H9 (cell line): ENCODE results near the gene BPIFB2. TPM values are rescaled to one million over a fixed set of nuclear protein-coding genes. Genes with fewer than 3 reads are reported as not detected.
A peak's percentile ranks its signal among the peaks of the same experiment; 100 is the strongest.

Source experiments
- DNase-seq: peaks from one replicate; pipeline ENCODE4 v3.0.0-alpha.2; 2017
- H2AFZ ChIP-seq: one replicate; pipeline ENCODE4 v1.6.1; 2013; ENCODE audit warnings: mild to moderate bottlenecking, low read length, control low read depth, moderate library complexity
- H2AK5ac ChIP-seq: 2 replicates; pipeline ENCODE4 v1.6.1; 2013; ENCODE audit warnings: low read length, control low read depth, mixed read lengths; ENCODE audit not compliant: insufficient read length
- H2BK120ac ChIP-seq: one replicate; pipeline ENCODE4 v1.6.1; 2013; ENCODE audit warnings: low read depth, mild to moderate bottlenecking, low read length, control low read depth, inconsistent platforms; ENCODE audit not compliant: poor library complexity, severe bottlenecking
- H2BK12ac ChIP-seq: 2 replicates; pipeline ENCODE4 v1.6.1; 2013; ENCODE audit warnings: low read length, control low read depth, mixed read lengths, low read depth; ENCODE audit not compliant: insufficient read length
- H2BK15ac ChIP-seq: 2 replicates; pipeline ENCODE4 v1.6.1; 2013; ENCODE audit warnings: low read depth, low read length, control low read depth
- H2BK20ac ChIP-seq: one replicate; pipeline ENCODE4 v1.6.1; 2013; ENCODE audit warnings: low read depth, mild to moderate bottlenecking, low read length, control low read depth, inconsistent platforms; ENCODE audit not compliant: poor library complexity, severe bottlenecking
- H2BK5ac ChIP-seq: 2 replicates; pipeline ENCODE4 v1.6.1; 2013; ENCODE audit warnings: low read length, control low read depth, mixed read lengths; ENCODE audit not compliant: insufficient read length
- H3K14ac ChIP-seq: 2 replicates; pipeline ENCODE4 v1.6.1; 2013; ENCODE audit warnings: low read length, control low read depth; ENCODE audit not compliant: insufficient read depth
- H3K18ac ChIP-seq: 2 replicates; pipeline ENCODE4 v1.6.1; 2013; ENCODE audit warnings: low read depth, mild to moderate bottlenecking, mixed read lengths, low read length, control low read depth; ENCODE audit not compliant: insufficient read length
- H3K23ac ChIP-seq: 2 replicates; pipeline ENCODE4 v1.6.1; 2013; ENCODE audit warnings: low read length, control low read depth, mixed read lengths, low read depth; ENCODE audit not compliant: insufficient read length
- H3K23me2 ChIP-seq: 2 replicates; pipeline ENCODE4 v1.6.1; 2013; ENCODE audit warnings: low read depth, mild to moderate bottlenecking, mixed read lengths, low read length, control low read depth; ENCODE audit not compliant: insufficient read length, poor library complexity, severe bottlenecking
- H3K27ac ChIP-seq: 2 replicates; pipeline ENCODE4 v1.5.1; 2013; ENCODE audit warnings: low read length, control low read depth, mixed read lengths, low read depth; ENCODE audit not compliant: insufficient read length
- H3K27me3 ChIP-seq: 2 replicates; pipeline ENCODE4 v1.6.1; 2013; ENCODE audit warnings: low read length, control low read depth, inconsistent platforms; ENCODE audit not compliant: insufficient read depth
- H3K4ac ChIP-seq: 2 replicates; pipeline ENCODE4 v1.6.1; 2013; ENCODE audit warnings: low read depth, mild to moderate bottlenecking, control low read depth, inconsistent platforms, low read length, moderate library complexity
- H3K4me1 ChIP-seq: 2 replicates; pipeline ENCODE4 v1.6.1; 2013; ENCODE audit warnings: low read length, control low read depth, inconsistent platforms; ENCODE audit not compliant: insufficient read depth
- H3K4me2 ChIP-seq: 2 replicates; pipeline ENCODE4 v1.6.1; 2013; ENCODE audit warnings: low read length, control low read depth, mixed read lengths; ENCODE audit not compliant: insufficient read length, insufficient read depth
- H3K56ac ChIP-seq: 2 replicates; pipeline ENCODE4 v1.6.1; 2013; ENCODE audit warnings: low read depth, mild to moderate bottlenecking, mixed read lengths, low read length, control low read depth; ENCODE audit not compliant: insufficient read length
- H3K79me1 ChIP-seq: 2 replicates; pipeline ENCODE4 v1.6.1; 2013; ENCODE audit warnings: low read depth, mild to moderate bottlenecking, moderate library complexity, low read length, control low read depth, inconsistent platforms; ENCODE audit not compliant: insufficient read depth, poor library complexity, severe bottlenecking
- H3K79me2 ChIP-seq: 2 replicates; pipeline ENCODE4 v1.6.1; 2013; ENCODE audit warnings: low read length, control low read depth, inconsistent platforms; ENCODE audit not compliant: insufficient read depth
- H3K9ac ChIP-seq: 2 replicates; pipeline ENCODE4 v1.6.1; 2013; ENCODE audit warnings: low read length, control low read depth, mixed read lengths; ENCODE audit not compliant: insufficient read length; ENCODE audit errors: extremely low read depth
- H3K9me3 ChIP-seq: one replicate; pipeline ENCODE4 v1.6.1; 2013; ENCODE audit warnings: low read depth, low read length, inconsistent platforms; ENCODE audit not compliant: control insufficient read depth
- H3T11ph ChIP-seq: one replicate; pipeline ENCODE4 v1.6.1; 2013; ENCODE audit warnings: mild to moderate bottlenecking, low read length, control low read depth, inconsistent platforms
- H4K20me1 ChIP-seq: one replicate; pipeline ENCODE4 v1.6.1; 2013; ENCODE audit not compliant: control insufficient read depth, insufficient read length, insufficient read depth
- H4K5ac ChIP-seq: 2 replicates; pipeline ENCODE4 v1.6.1; 2013; ENCODE audit warnings: low read depth, mild to moderate bottlenecking, mixed read lengths, low read length, control low read depth; ENCODE audit not compliant: insufficient read length
- H4K8ac ChIP-seq: replicated peaks from 2 replicates; pipeline ENCODE4 v1.6.1; 2013; ENCODE audit warnings: low read length, control low read depth, mixed read lengths, low read depth; ENCODE audit not compliant: insufficient read length
- H4K91ac ChIP-seq: 2 replicates; pipeline ENCODE4 v1.6.1; 2013; ENCODE audit warnings: low read depth, mild to moderate bottlenecking, moderate library complexity, mixed read lengths, low read length, control low read depth; ENCODE audit not compliant: insufficient read length
- H3K27ac Mint-ChIP-seq, 3 experiments: 2 replicates in 2 of 3; 3 replicates in 1 of 3; pipeline ENCODE4 v1.8.0; 2020 to 2021; ENCODE audit warnings: mixed read lengths in 3 of 3, mild to moderate bottlenecking in 1 of 3, moderate library complexity in 1 of 3
- H3K27me3 Mint-ChIP-seq: 2 replicates; pipeline ENCODE4 v1.8.0; 2021; ENCODE audit warnings: low read depth, mild to moderate bottlenecking, moderate library complexity, mixed read lengths
- H3K36me3 Mint-ChIP-seq, 3 experiments: 2 replicates in 2 of 3; 3 replicates in 1 of 3; pipeline ENCODE4 v1.8.0; 2020 to 2021; ENCODE audit warnings: low read depth in 3 of 3, mixed read lengths in 3 of 3; ENCODE audit not compliant: insufficient read depth in 1 of 3
- H3K4me1 Mint-ChIP-seq, 2 experiments: 2 replicates each; pipeline ENCODE4 v1.8.0; 2020; ENCODE audit warnings: mixed read lengths in 2 of 2
- H3K4me3 Mint-ChIP-seq, 2 experiments: 2 replicates in 1 of 2; 3 replicates in 1 of 2; pipeline ENCODE4 v1.8.0; 2020 to 2021; ENCODE audit warnings: mild to moderate bottlenecking in 2 of 2, mixed read lengths in 2 of 2, moderate library complexity in 1 of 2
- H3K9me3 Mint-ChIP-seq, 2 experiments: 2 replicates in 1 of 2; 3 replicates in 1 of 2; pipeline ENCODE4 v1.8.0; 2020; ENCODE audit warnings: mild to moderate bottlenecking in 2 of 2, mixed read lengths in 2 of 2, moderate library complexity in 1 of 2
- WGBS: extraction: QIAGEN DNeasy Blood & Tissue Kit; methylation state at CpG from one replicate; pipeline ENCODE4 v1.1.7; 2013; ENCODE audit warnings: missing lambda C conversion rate, low lambda C conversion rate, mixed read lengths; ENCODE audit not compliant: insufficient read length; ENCODE audit errors: extremely low coverage; 5-methylcytosine and 5-hydroxymethylcytosine counted together
- total RNA-seq: library from RNA; stranded (reverse); gene quantifications from 2 replicates; pipeline ENCODE4 v1.2.1, GENCODE V29; 2021
- TF ChIP-seq, protein P1 (sequence below): fragments of 200-600 bp; sonication (generic); conservative IDR thresholded peaks from 3 replicates; pipeline ENCODE4 v1.8.0; 2021; ENCODE audit warnings: antibody characterized with exemption, mild to moderate bottlenecking

Gene BPIFB2
- total RNA-seq, 1 experiment from 2014 or later: not detected

DNA sequence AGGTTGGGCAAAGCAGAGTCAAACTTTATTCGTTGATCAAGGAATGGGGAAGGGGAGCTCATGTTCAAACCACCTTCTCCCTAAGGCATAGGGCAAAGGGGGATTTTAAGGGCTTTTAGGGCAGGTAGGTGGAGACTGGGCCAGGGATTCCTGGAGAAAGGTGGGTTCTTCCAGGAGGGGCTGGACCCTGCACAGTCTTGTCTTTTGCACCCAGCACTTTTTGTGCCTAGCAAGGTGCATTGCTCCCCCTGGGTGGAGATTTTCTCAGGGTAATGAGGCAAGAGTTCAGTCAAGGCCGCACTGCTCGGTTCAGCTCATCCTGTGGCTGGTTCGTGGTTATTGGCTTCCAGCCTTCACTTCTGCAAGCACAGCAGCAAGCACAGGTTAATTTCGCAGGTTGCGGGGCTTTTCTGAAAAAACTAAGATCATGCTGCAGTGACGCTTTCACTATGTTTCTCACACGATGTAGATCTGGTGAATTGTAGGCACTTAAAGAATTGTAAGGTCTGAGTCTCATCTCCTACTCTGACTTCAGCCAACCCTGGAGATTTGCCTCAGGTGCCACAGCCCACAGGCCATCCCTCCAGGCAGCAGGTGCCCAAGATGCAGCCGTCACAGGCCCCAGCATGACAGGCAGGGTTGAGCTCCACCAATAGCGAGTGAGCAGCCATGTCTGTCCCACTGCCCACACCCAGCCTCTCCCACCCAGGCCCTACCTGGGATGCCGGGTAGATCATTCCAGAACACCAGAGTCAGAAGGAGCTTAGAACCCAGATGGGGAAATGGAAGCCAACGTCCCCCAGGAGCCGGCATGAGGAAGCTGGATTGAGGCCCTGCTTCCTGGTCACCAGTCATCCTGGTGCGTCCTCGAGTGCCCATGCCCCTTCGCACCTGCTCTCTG, 40.4 kb upstream of the BPIFB2 start:
- WGBS: no CpG with 5 or more reads among the region's 16 CpGs
- Mint-ChIP-seq H3K9me3 (no peaks in the 10 kb centered on the region; a peak in 2 of 5 replicates), H3K4me3 (no peak overlapping the region), H3K27me3 (peaks cover 31% of the 10 kb centered on the region), H3K27ac (no peak overlapping the region), H3K36me3 (no peaks in the 10 kb centered on the region), H3K4me1 (no peaks in the 10 kb centered on the region)
- Histone ChIP-seq H4K20me1 (no peaks in the 10 kb centered on the region), H4K5ac (no peak overlapping the region), H3K79me1 (no peaks in the 10 kb centered on the region), H3K27ac (no peak overlapping the region), H3K23ac (no peak overlapping the region), H3T11ph (no peak overlapping the region), H4K8ac (no peak overlapping the region), H2BK12ac (no peak overlapping the region), H3K9me3 (no peaks in the 10 kb centered on the region), H3K27me3 (no peaks in the 10 kb centered on the region; the same call in 1 of the 2 replicates), H3K4me1 (peaks cover 2% of the 10 kb centered on the region; the same call in 1 of the 2 replicates), H3K79me2 (no peaks in the 10 kb centered on the region), H3K23me2 (no peaks in the 10 kb centered on the region), H3K18ac (no peak overlapping the region), H3K4ac (no peak overlapping the region), H2AK5ac (no peak overlapping the region), H2BK15ac (no peak overlapping the region), H2AFZ (no peak overlapping the region), H3K9ac (no peak overlapping the region), H3K56ac (no peak overlapping the region), H3K4me2 (no peak overlapping the region), H4K91ac (no peak overlapping the region), H2BK5ac (no peak overlapping the region), H3K14ac (no peak overlapping the region), H2BK20ac (no peak overlapping the region), H2BK120ac (no peak overlapping the region)
- TF ChIP-seq, protein P1, sequence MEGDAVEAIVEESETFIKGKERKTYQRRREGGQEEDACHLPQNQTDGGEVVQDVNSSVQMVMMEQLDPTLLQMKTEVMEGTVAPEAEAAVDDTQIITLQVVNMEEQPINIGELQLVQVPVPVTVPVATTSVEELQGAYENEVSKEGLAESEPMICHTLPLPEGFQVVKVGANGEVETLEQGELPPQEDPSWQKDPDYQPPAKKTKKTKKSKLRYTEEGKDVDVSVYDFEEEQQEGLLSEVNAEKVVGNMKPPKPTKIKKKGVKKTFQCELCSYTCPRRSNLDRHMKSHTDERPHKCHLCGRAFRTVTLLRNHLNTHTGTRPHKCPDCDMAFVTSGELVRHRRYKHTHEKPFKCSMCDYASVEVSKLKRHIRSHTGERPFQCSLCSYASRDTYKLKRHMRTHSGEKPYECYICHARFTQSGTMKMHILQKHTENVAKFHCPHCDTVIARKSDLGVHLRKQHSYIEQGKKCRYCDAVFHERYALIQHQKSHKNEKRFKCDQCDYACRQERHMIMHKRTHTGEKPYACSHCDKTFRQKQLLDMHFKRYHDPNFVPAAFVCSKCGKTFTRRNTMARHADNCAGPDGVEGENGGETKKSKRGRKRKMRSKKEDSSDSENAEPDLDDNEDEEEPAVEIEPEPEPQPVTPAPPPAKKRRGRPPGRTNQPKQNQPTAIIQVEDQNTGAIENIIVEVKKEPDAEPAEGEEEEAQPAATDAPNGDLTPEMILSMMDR: no peak
- peak; percentile 21 for DNase-seq
